ENCODE measurements around the gene TRIM2. TPM values are rescaled to one million over a fixed set of nuclear protein-coding genes. Genes with fewer than 3 reads are reported as not detected.

TRIM2 gene
- total and polyA plus RNA-seq, 10 of the 15 experiments (the other 5 are each of a cell fraction or from before 2014, with no cell fraction given) = 0.06 to 0.19 (median 0.15) TPM; not detected in 3

- in situ Hi-C loops (cut with MboI) (loop anchor here (5.0 to 10.0 kb wide), 3 partner anchors 226 to 398 kb away; no protein-coding TSS in a partner anchor), intact Hi-C loops (cut with micrococcal nuclease; ENCODE audit: unreplicated experiment) (loop anchor here (5.0 kb wide), 1 partner anchor 141 kb away; no protein-coding TSS in a partner anchor)
These were observed 142.3 kb downstream of the TRIM2 start for GRCh38 chr4:153346563-153346962.

More at GRCh38 chr4:153346563-153346962, 142.3 kb downstream of the TRIM2 start:
- 95% methylated on average over 5 of the region's 5 CpGs for WGBS (ENCODE audit: insufficient coverage, insufficient replicate concordance, low lambda C conversion rate, missing lambda C conversion rate)
- Histone ChIP-seq H4K20me1 (ENCODE audit: control insufficient read depth, insufficient read depth) (no peaks in the 10 kb centered on the region), H3K27ac (ENCODE audit: control insufficient read depth, insufficient read depth) (no peak overlapping the region), H3K9me3 (replicated peaks; ENCODE audit: control insufficient read depth, insufficient read depth, low read length) (no peaks in the 10 kb centered on the region; the same call in 2 of the 3 replicates), H3K4me2 (ENCODE audit: control insufficient read depth, insufficient read depth) (peak overlapping the region; percentile 49), H3K4me1 (ENCODE audit: control insufficient read depth, insufficient read depth, low read length) (peaks cover 21% of the 10 kb centered on the region; the same call in 1 of the 2 replicates), H3K79me2 (ENCODE audit: control insufficient read depth, insufficient read depth, low read length) (peaks cover 51% of the 10 kb centered on the region), H3K27me3 (replicated peaks in 1 of 2; ENCODE audit: control insufficient read depth in 2 of 2, insufficient read depth in 2 of 2, low read length in 1 of 2) (no peaks in the 10 kb centered on the region), H3K36me3 (ENCODE audit: control insufficient read depth in 2 of 2, insufficient read depth in 2 of 2, low read length in 1 of 2) (no peaks in the 10 kb centered on the region), H3K9ac (ENCODE audit: control insufficient read depth, insufficient read depth, low read length) (peak overlapping the region; percentile 17; the same call in 1 of the 2 replicates), H3K4me3 (peak overlapping the region; percentile 1; the same call in 1 of the 2 replicates), H2AFZ (ENCODE audit: control insufficient read depth, low read depth, low read length) (no peak overlapping the region)
- BruUV-seq (replicated peaks) = no TSS peak
- ATAC-seq = no peak
- ChIA-PET SMC1A (ENCODE audit: uncharacterized antibody, unreplicated experiment) (interaction anchor here (1.0 to 7.9 kb wide), 32 partner anchors 16 to 1160 kb away, joined by 3 to 97 read pairs (median 6); no protein-coding TSS in a partner anchor), CTCF (interaction anchor here (0.7 to 10.4 kb wide), 23 partner anchors 8 to 815 kb away, joined by 3 to 142 read pairs (median 5); partner anchors contain the start of gene TMEM131L), POLR2A (interaction anchor here (1.0 kb wide), 1 partner anchor 86 kb away, joined by 3 read pairs; no protein-coding TSS in a partner anchor), RAD21 (ENCODE audit: unreplicated experiment) (interaction anchor here (0.7 to 8.4 kb wide), 24 partner anchors 8 to 404 kb away, joined by 3 to 77 read pairs (median 6); partner anchors contain the start of gene TMEM131L)
- no peak for FAIRE-seq
- DNase-seq (ENCODE audit: low read depth, low spot score) = no peak
- TF ChIP-seq CTCF (IDR thresholded peaks at IDR 0.05 in 2 of 3, conservative IDR thresholded peaks at IDR 0.05 in 1 of 3; ENCODE audit: control insufficient read depth in 2 of 3, extremely low read depth in 1 of 3, insufficient read depth in 1 of 3, low read depth in 3 of 3, low read length in 3 of 3) (0 out of 6 replicates have a peak, but pooled peaks of 2 of the 3 experiments have one; percentile 6 to 11), MEF2A (IDR thresholded peaks at IDR 0.05; ENCODE audit: insufficient read depth, low read depth, low read length) (no peak), RAD21 (IDR thresholded peaks at IDR 0.05; ENCODE audit: insufficient read depth, low read depth, low read length) (no peak)
